Subcutaneous adipose tissue (tissue), 4 donors: ENCODE data around the gene CAST. TPM values are rescaled to one million over a fixed set of nuclear protein-coding genes. Genes with fewer than 3 reads are reported as not detected.

Source experiments
- total RNA-seq, 4 donors: library from RNA; depleted of rRNA; stranded (reverse); fragments of >200 nt; gene quantifications; one replicate each; pipeline ENCODE4 v1.1.0, GENCODE V29; 2016
- TF ChIP-seq, protein P1 (sequence below): fragments of 450-650 bp; IDR thresholded peaks from one replicate; pipeline ENCODE4 v1.5.1; 2016; ENCODE audit warnings: low read depth, mild to moderate bottlenecking, control low read depth, antibody characterized with exemption, moderate library complexity

The CAST gene, protein sequence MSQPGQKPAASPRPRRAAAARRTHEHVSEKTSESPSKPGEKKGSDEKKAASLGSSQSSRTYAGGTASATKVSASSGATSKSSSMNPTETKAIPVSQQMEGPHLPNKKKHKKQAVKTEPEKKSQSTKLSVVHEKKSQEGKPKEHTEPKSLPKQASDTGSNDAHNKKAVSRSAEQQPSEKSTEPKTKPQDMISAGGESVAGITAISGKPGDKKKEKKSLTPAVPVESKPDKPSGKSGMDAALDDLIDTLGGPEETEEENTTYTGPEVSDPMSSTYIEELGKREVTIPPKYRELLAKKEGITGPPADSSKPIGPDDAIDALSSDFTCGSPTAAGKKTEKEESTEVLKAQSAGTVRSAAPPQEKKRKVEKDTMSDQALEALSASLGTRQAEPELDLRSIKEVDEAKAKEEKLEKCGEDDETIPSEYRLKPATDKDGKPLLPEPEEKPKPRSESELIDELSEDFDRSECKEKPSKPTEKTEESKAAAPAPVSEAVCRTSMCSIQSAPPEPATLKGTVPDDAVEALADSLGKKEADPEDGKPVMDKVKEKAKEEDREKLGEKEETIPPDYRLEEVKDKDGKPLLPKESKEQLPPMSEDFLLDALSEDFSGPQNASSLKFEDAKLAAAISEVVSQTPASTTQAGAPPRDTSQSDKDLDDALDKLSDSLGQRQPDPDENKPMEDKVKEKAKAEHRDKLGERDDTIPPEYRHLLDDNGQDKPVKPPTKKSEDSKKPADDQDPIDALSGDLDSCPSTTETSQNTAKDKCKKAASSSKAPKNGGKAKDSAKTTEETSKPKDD
- total RNA-seq, result 100 to 1,000 TPM; 296 to 432 (median 373) TPM

DNA sequence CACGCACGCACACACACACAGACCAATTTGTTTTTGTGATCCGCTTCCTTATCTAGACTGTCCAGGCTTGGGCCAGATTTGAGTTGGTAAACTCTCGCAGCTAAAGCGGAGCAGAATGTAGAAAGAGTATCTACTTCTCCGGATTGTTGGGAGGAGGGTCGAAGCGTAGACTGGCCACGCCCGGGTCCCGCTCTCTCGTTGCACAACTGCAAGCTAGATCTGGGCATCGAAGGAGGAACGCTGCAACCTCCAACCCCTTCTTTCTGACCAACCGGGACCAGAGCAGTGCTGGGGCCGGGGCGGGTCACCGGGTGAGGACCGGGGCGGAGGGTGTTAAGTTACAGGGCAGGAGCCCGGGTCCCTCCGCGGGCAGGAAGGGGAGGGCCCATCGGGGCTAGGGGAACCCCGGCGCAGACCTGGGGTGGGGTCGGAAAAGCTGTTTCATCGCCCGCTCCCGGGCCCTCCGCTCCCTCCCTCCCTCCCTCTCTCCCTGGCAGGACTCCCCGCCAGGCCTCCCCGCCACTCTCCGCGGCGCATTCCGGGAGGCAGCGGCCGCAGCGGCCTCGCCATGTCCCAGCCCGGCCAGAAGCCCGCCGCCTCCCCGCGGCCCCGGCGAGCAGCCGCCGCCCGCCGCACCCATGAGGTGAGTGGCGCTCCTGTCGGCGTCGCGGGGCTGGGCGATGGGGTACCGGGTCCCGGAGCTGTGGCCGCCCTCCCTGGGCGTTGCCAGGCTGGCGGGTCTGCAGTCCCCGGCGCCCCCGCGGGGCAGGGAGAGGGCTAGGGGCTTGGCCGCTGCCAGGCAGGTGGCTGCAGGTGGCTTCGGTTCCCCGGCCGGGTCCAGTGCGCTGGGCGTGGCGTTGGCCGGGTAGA is at the start of gene CAST:
Gene CAST (plus strand): TSS at position 522 of the 870 bp plus-strand sequence. CDS start 47 bp downstream, at position 569.
- TF ChIP-seq, protein P1, sequence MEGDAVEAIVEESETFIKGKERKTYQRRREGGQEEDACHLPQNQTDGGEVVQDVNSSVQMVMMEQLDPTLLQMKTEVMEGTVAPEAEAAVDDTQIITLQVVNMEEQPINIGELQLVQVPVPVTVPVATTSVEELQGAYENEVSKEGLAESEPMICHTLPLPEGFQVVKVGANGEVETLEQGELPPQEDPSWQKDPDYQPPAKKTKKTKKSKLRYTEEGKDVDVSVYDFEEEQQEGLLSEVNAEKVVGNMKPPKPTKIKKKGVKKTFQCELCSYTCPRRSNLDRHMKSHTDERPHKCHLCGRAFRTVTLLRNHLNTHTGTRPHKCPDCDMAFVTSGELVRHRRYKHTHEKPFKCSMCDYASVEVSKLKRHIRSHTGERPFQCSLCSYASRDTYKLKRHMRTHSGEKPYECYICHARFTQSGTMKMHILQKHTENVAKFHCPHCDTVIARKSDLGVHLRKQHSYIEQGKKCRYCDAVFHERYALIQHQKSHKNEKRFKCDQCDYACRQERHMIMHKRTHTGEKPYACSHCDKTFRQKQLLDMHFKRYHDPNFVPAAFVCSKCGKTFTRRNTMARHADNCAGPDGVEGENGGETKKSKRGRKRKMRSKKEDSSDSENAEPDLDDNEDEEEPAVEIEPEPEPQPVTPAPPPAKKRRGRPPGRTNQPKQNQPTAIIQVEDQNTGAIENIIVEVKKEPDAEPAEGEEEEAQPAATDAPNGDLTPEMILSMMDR, result no peak

DNA sequence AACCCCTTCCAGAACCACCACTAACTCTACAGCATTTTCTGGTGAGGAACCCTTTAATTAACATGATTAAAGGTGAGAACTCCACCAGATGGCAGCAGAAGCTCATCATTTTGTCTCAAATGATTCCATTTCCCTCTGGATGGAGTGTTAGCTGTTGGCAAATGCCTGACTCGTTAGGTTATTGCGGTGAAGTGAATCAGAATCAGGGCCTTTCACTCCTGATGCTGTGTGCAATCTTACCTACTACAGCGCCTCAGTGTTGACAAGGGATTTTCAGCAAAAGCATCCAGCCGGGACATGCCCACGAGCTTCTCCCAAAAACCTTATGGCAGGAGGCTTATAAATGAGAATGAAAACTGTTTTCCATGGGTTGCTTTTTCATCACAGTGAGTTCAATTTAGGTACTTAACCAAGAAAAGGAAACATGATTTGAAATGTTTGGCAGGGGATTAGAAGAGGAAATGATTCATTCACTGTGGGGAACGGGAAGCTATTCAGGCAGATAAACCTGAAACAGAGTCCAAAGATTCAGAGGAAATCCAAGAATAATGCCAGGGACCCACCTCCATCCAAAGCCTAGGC is 48.0 kb upstream of the CAST start:
- TF ChIP-seq, protein P1, result no peak

DNA sequence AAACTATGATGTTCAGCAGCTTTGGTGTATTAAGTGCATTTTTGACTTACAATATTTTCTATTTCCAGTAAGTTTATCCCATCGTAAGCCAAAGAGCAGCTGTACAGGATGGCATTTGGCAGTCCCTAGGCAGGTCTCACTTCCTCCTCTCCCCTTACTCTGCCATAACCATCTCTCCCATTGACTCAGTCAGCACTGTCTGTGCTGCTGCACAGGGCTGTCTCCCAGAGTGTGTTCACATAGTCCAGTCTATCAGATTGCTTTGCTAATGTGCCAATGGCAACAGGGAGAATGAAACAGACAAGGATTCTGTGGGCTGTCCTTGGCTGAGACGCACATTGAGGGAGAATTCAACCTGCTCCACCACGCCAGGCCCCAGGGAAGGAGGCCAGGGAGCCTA is 47.0 kb upstream of the CAST start:
- TF ChIP-seq, protein P1, result no peak

DNA sequence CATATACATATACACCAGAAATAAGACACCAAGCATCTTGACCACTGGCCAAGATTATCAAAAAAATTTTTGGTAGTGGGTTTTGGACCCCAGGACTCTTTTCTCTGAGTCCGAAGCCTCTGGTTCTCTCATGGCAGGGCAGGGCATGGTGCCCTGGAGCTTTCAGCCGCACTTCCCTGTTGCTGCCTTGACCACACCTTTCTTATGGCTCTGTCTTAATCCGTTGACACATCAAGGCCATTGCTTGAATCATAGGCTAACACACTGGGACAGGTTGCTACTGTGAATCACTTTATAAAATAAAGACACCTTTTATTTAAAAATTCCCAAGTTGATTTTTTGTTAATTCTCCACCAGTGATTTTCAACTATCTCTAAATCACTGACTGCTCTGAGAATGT is 45.4 kb upstream of the CAST start:
- TF ChIP-seq, protein P1, result no peak

DNA sequence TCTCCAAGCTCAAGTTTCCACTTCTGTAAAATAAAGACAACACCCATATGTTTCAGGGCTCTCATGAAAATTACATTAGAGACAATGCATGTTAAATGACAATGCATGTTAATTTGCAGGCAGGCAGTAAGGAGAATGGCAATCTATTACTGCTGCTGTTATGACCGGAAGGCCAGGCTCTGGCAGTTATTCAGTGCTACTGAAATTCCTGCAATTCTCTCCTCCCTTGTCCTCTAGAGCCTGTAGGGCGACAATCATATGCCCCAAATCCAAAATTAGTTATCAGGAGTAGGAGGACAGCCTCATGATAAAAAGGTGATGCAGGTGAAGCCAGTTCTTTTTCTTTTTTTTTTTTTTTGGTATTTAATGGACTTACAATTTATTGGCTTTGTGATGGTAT is 42.2 kb upstream of the CAST start:
- TF ChIP-seq, protein P1, result no peak

DNA sequence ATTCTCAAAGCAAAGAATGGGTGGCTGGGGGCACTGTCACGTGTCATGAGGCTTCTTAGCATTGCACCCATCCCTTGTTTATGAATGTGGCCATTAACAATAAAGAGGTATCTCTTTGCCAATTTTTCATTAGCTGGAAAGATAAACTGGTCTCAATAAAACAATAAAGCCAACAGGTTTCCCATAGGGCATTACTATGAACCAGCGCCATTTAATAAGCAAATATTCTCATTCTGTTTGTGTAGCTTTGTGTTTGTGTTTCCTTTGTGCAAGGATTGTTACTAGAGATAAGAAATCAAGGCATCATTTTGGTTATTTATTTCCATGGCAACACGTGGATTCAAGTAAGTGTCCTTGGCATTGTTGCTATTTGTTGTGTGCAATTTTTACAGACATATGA is 37.6 kb upstream of the CAST start:
- TF ChIP-seq, protein P1, result no peak
